Aorta (tissue), 5 donors: Measurements from ENCODE around the gene ARPC5. TPM values are rescaled to one million over a fixed set of nuclear protein-coding genes. Genes with fewer than 3 reads are reported as not detected.
A peak's percentile ranks its signal among the peaks of the same experiment; 100 is the strongest.

Experiments used
- ATAC-seq: fragments of 200-7000 bp; cut with Tn5 transposase; one replicate; pipeline ENCODE4 v1.9.1; 2022; ENCODE audit warnings: moderate library complexity; ENCODE audit not compliant: low FRiP score
- DNase-seq, 2 donors: peaks; one replicate each; pipeline ENCODE4 v3.0.0-alpha.2; 2020
- H3K27ac ChIP-seq, 2 donors: one replicate each; pipeline ENCODE4 v1.5.1; 2013; ENCODE audit warnings: low read length in 2 of 2, mild to moderate bottlenecking in 2 of 2, moderate library complexity in 2 of 2, control low read depth in 1 of 2, inconsistent platforms in 1 of 2, low read depth in 1 of 2
- H3K27me3 ChIP-seq, 2 donors: one replicate each; pipeline ENCODE4 v1.6.1; 2013; ENCODE audit warnings: control low read depth in 1 of 2, low read length in 1 of 2, mild to moderate bottlenecking in 1 of 2, moderate library complexity in 1 of 2; ENCODE audit not compliant: insufficient read depth in 2 of 2, control insufficient read depth in 1 of 2
- H3K36me3 ChIP-seq, 2 donors: one replicate each; pipeline ENCODE4 v1.6.1; 2013; ENCODE audit warnings: control low read depth in 1 of 2, low read length in 1 of 2, mild to moderate bottlenecking in 1 of 2; ENCODE audit not compliant: insufficient read depth in 2 of 2, control insufficient read depth in 1 of 2
- H3K4me1 ChIP-seq, 2 donors: one replicate each; pipeline ENCODE4 v1.6.1; 2013; ENCODE audit warnings: low read length in 2 of 2, control low read depth in 1 of 2, mild to moderate bottlenecking in 1 of 2, moderate library complexity in 1 of 2; ENCODE audit not compliant: insufficient read depth in 2 of 2, control insufficient read depth in 1 of 2
- H3K4me3 ChIP-seq, 2 donors: one replicate each; pipeline ENCODE4 v1.5.1; 2013; ENCODE audit warnings: low read length in 2 of 2, control low read depth in 1 of 2, mild to moderate bottlenecking in 1 of 2
- H3K9me3 ChIP-seq: one replicate; pipeline ENCODE4 v1.6.1; 2013; ENCODE audit warnings: mild to moderate bottlenecking, low read length; ENCODE audit not compliant: control insufficient read depth
- WGBS, 2 donors: extraction: QIAGEN DNeasy Blood & Tissue Kit; methylation state at CpG; one replicate each; pipeline ENCODE4 v1.1.7; 2013; 5-methylcytosine and 5-hydroxymethylcytosine counted together
- intact Hi-C, 2 donors: fragments of 100-400 bp; cut with DNase I; formaldehyde crosslinking; loops; one replicate each; pipeline versions ENCODE4 v1.14.2 to v1.15.0; 2022
- polyA plus RNA-seq, 2 donors: library from polyadenylated mRNA; stranded (reverse); fragments of 200-250 nt; gene quantifications; one replicate each; pipeline ENCODE4 v1.2.3, GENCODE V29; 2013
- total RNA-seq, 2 donors: library from RNA; stranded (reverse); fragmentation: NEBNext Ultra II Directional; extraction: Animal tissue kit (Norgen Biotek cat#: 25700); gene quantifications; one replicate each; pipeline ENCODE4 v1.2.1, GENCODE V29; 2021
- donor health status: healthy with polysubstance abuse.
- donor health status: Bipolar disorder and iron deficiency.
- donor health status: DM: no; HTN: no; CAD: no.
- donor health status: DM: no; HTN: no; CAD: no.
- donor health status: DM: yes; HTN: yes; CAD: no.

ARPC5 gene
- total and polyA plus RNA-seq, 4 donors = 90.6 to 162 (median 123) TPM

GRCh38 chr1:183636783-183637182 is 1.2 kb upstream of the ARPC5 start:
- ATAC-seq (no peak), DNase-seq (no peak)
- no peak overlapping the region for H3K27ac ChIP-seq
- H3K36me3 ChIP-seq = no peaks in the 10 kb centered on the region
- intact Hi-C loops = no loop called here
- no peaks in the 10 kb centered on the region for H3K27me3 ChIP-seq
- no peaks in the 10 kb centered on the region for H3K9me3 ChIP-seq
- H3K4me3 ChIP-seq = no peak overlapping the region
- no peaks in the 10 kb centered on the region for H3K4me1 ChIP-seq
- 51 to 56% methylated on average over 5 of the region's 5 CpGs for WGBS, 2 donors

- WGBS, 2 donors = 3% methylated on average over 15 of the region's 15 CpGs
- ATAC-seq (no peak), DNase-seq (no peak)
- peak overlapping the region; percentile 1 to 29 for H3K4me3 ChIP-seq
- intact Hi-C loops = no loop called here
- no peaks in the 10 kb centered on the region for H3K4me1 ChIP-seq
- no peaks in the 10 kb centered on the region for H3K36me3 ChIP-seq
- H3K27me3 ChIP-seq = no peaks in the 10 kb centered on the region
- no peaks in the 10 kb centered on the region for H3K9me3 ChIP-seq
- no peak overlapping the region for H3K27ac ChIP-seq
Measured at GRCh38 chr1:183636334-183636682, 725 bp upstream of the ARPC5 start.

- DNase-seq = peak; percentile 77 to 84
- Histone ChIP-seq H3K36me3 (no peaks in the 10 kb centered on the region), H3K27me3 (no peaks in the 10 kb centered on the region), H3K27ac (peak overlapping the region; percentile 85 to 99), H3K9me3 (no peaks in the 10 kb centered on the region), H3K4me1 (no peaks in the 10 kb centered on the region), H3K4me3 (peak overlapping the region; percentile 60 to 97)
- intact Hi-C loops = loop anchor here in 1 of 2 donors (1.0 kb wide), 1 partner anchor 164 kb away; no protein-coding TSS in a partner anchor
- peak; percentile 67 for ATAC-seq
- WGBS, 2 donors = 0 to 1% methylated on average over 32 to 42 of the region's 42 CpGs
Measured at GRCh38 chr1:183635099-183635605, 431 bp downstream of the ARPC5 start.

GRCh38 chr1:183634429-183635065 is 1.0 kb downstream of the ARPC5 start:
- WGBS, 2 donors = 1% methylated on average over 10 of the region's 10 CpGs
- H3K9me3 ChIP-seq = no peaks in the 10 kb centered on the region
- intact Hi-C loops = loop anchor here (1.0 to 5.0 kb wide), 2 partner anchors 162 to 163 kb away; partner anchors contain the start of gene SMG7 (in 1 of the 2)
- peak overlapping the region; percentile 60 to 97 for H3K4me3 ChIP-seq
- ATAC-seq = no peak
- DNase-seq = no peak
- no peaks in the 10 kb centered on the region for H3K4me1 ChIP-seq
- no peaks in the 10 kb centered on the region for H3K27me3 ChIP-seq
- peak overlapping the region; percentile 85 to 99 for H3K27ac ChIP-seq
- H3K36me3 ChIP-seq = no peaks in the 10 kb centered on the region

GRCh38 chr1:183633676-183634343 is 1.8 kb downstream of the ARPC5 start:
- ATAC-seq = peak; percentile 47
- 0% methylated on average over 1 of the region's 1 CpG for WGBS, 2 donors
- no peaks in the 10 kb centered on the region for H3K27me3 ChIP-seq
- intact Hi-C loops = loop anchor here in 1 of 2 donors (5.0 kb wide), 1 partner anchor 162 kb away; the partner anchor contains the start of gene SMG7
- peaks cover under 1 to 1% of the 10 kb centered on the region in 2 donors for H3K4me1 ChIP-seq
- H3K4me3 ChIP-seq = peak overlapping the region; percentile 60 to 97
- no peaks in the 10 kb centered on the region for H3K9me3 ChIP-seq
- peaks cover 0 to under 1% of the 10 kb centered on the region in 2 donors for H3K36me3 ChIP-seq
- peak overlapping the region in 1 of 2 donors; percentile 82 for H3K27ac ChIP-seq
- no peak for DNase-seq

GRCh38 chr1:183632964-183633363 is 2.6 kb downstream of the ARPC5 start:
- no peaks in the 10 kb centered on the region for H3K27me3 ChIP-seq
- 7 to 10% methylated on average over 1 of the region's 1 CpG for WGBS, 2 donors
- H3K27ac ChIP-seq = peak overlapping the region; percentile 18 to 76
- DNase-seq = no peak
- H3K4me3 ChIP-seq = peak overlapping the region; percentile 60 to 97
- peaks cover 0 to 4% of the 10 kb centered on the region in 2 donors for H3K36me3 ChIP-seq
- intact Hi-C loops = loop anchor here in 1 of 2 donors (5.0 kb wide), 1 partner anchor 161 kb away; the partner anchor contains the start of gene SMG7
- ATAC-seq = no peak
- peaks cover 2 to 6% of the 10 kb centered on the region in 2 donors for H3K4me1 ChIP-seq
- H3K9me3 ChIP-seq = no peaks in the 10 kb centered on the region

- peaks cover 2 to 6% of the 10 kb centered on the region in 2 donors for H3K4me1 ChIP-seq
- WGBS, 2 donors = 3 to 4% methylated on average over 2 of the region's 2 CpGs
- intact Hi-C loops = loop anchor here in 1 of 2 donors (5.0 kb wide), 1 partner anchor 160 kb away; the partner anchor contains the start of gene SMG7
- no peaks in the 10 kb centered on the region for H3K27me3 ChIP-seq
- no peak for ATAC-seq
- H3K9me3 ChIP-seq = no peaks in the 10 kb centered on the region
- H3K27ac ChIP-seq = no peak overlapping the region
- H3K36me3 ChIP-seq = peaks cover 0 to 4% of the 10 kb centered on the region in 2 donors
- H3K4me3 ChIP-seq = peak overlapping the region in 1 of 2 donors; percentile 60
- DNase-seq = no peak
Measured at GRCh38 chr1:183632114-183632513, 3.5 kb downstream of the ARPC5 start.

GRCh38 chr1:183630748-183631147 is 4.8 kb downstream of the ARPC5 start:
- intact Hi-C loops = loop anchor here in 1 of 2 donors (5.0 kb wide), 1 partner anchor 158 kb away; the partner anchor contains the start of gene SMG7
- peaks cover 0 to 5% of the 10 kb centered on the region in 2 donors for H3K36me3 ChIP-seq
- no peaks in the 10 kb centered on the region for H3K27me3 ChIP-seq
- peak overlapping the region in 1 of 2 donors; percentile 21 for H3K4me3 ChIP-seq
- ATAC-seq = no peak
- peaks cover 2 to 6% of the 10 kb centered on the region in 2 donors for H3K4me1 ChIP-seq
- 2 to 3% methylated on average over 2 of the region's 2 CpGs for WGBS, 2 donors
- DNase-seq = no peak
- H3K9me3 ChIP-seq = no peaks in the 10 kb centered on the region
- peak overlapping the region in 1 of 2 donors; percentile 20 for H3K27ac ChIP-seq
